Right cardiac atrium (tissue), 5 donors: ENCODE results near the gene CALY. TPM values are rescaled to one million over a fixed set of nuclear protein-coding genes. Genes with fewer than 3 reads are reported as not detected.
A peak's percentile ranks its signal among the peaks of the same experiment; 100 is the strongest.
"Not testable (repeated sequence)": the region's sequence is repeated elsewhere in the genome, so short reads cannot be mapped to it uniquely, and the experiment has no call there.

Source experiments
- ATAC-seq, 2 donors: fragments of 200-7000 bp; cut with Tn5 transposase; one replicate each; pipeline versions ENCODE4 v1.8.0 to v1.9.1; 2020; ENCODE audit warnings: moderate library complexity in 2 of 2, mild to moderate bottlenecking in 1 of 2
- DNase-seq, 3 donors: peaks; one replicate each; pipeline ENCODE4 v3.0.0-alpha.2; 2020
- H3K27ac ChIP-seq: one replicate; pipeline ENCODE4 v1.5.1; 2013; ENCODE audit warnings: mild to moderate bottlenecking, low read length, control low read depth, moderate library complexity
- H3K27me3 ChIP-seq: one replicate; pipeline ENCODE4 v1.6.1; 2013; ENCODE audit not compliant: control insufficient read depth, insufficient read depth
- H3K4me1 ChIP-seq: one replicate; pipeline ENCODE4 v1.6.1; 2013; ENCODE audit warnings: low read length; ENCODE audit not compliant: control insufficient read depth, insufficient read depth
- H3K4me3 ChIP-seq: one replicate; pipeline ENCODE4 v1.5.1; 2013; ENCODE audit warnings: low read length, control low read depth
- H3K9me3 ChIP-seq: one replicate; pipeline ENCODE4 v1.6.1; 2013; ENCODE audit warnings: low read length; ENCODE audit not compliant: control insufficient read depth
- WGBS: extraction: QIAGEN DNeasy Blood & Tissue Kit; methylation state at CpG from one replicate; pipeline ENCODE4 v1.1.7; 2013; 5-methylcytosine and 5-hydroxymethylcytosine counted together
- intact Hi-C, 4 donors: fragments of 100-400 bp; cut with DNase I; formaldehyde crosslinking; loops; one replicate each; pipeline versions ENCODE4 v1.11.0 to v1.14.0; 2022 to 2023
- polyA plus RNA-seq: library from polyadenylated mRNA; stranded (reverse); fragments of 200-250 nt; gene quantifications from one replicate; pipeline ENCODE4 v1.2.3, GENCODE V29; 2013
- total RNA-seq, 4 donors: library from RNA; stranded (reverse); fragmentation: NEBNext Ultra II Directional; extraction: Animal tissue kit (Norgen Biotek cat#: 25700); gene quantifications; one replicate each; pipeline ENCODE4 v1.2.1, GENCODE V29; 2021
- donor health status: healthy with polysubstance abuse.
- donor health status: DM: no; HTN: yes; CAD: no.
- donor health status: DM: no; HTN: no; CAD: no.
- donor health status: DM: no; HTN: yes; CAD: no; lungs with severe emphysema.
- donor health status: DM: yes; HTN: yes; CAD: no.

Gene CALY
- total and polyA plus RNA-seq, 5 donors, result 0.18 TPM; not detected in 4

DNA sequence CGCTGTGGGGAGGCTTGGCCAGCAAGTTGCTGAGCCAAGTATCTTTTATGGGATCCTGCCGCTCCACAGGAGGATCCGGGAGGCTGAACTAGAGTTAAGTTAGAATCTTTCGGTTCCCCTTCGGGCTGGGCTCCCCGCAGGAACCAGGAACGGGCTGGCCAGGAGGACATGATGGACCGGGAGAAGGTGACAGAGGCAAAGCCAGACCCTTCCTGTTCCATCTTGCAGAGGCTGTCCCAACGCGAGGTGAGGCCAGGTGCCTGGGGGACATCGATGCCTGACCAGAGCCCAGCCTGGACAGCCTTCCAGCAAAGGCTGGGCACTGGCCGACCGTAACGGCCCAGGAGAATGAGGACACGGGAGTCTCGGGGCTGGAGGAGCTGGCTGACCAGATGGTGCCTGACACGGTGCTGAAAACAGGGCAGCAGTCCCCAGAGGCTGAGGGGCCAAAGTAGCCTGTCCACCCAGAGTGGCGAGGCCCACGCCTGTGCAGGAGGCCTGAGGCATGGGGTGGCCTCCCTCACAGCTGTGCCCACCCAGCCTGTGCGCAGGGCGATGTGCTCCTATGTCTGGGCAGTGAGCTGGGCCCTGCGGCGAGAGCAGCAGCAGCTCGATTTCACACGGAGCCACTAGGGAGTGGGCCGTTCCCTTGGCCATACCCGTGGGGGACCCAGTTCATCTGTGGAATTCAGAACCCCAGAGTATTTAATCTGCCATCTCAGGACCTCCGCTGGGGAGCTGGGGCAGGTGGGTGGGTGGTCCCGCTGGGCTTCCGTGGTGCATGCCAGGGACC is 40.5 kb upstream of the CALY start:
- ATAC-seq (no peak), DNase-seq (peak in 1 of 3 donors; percentile 55)
- Histone ChIP-seq H3K9me3 (no peaks in the 10 kb centered on the region), H3K27ac (no peak overlapping the region), H3K4me3 (no peak overlapping the region), H3K27me3 (no peaks in the 10 kb centered on the region), H3K4me1 (peaks cover 4% of the 10 kb centered on the region)
- WGBS, result 91% methylated on average over 30 of the region's 30 CpGs
- intact Hi-C loops, result no loop called here

DNA sequence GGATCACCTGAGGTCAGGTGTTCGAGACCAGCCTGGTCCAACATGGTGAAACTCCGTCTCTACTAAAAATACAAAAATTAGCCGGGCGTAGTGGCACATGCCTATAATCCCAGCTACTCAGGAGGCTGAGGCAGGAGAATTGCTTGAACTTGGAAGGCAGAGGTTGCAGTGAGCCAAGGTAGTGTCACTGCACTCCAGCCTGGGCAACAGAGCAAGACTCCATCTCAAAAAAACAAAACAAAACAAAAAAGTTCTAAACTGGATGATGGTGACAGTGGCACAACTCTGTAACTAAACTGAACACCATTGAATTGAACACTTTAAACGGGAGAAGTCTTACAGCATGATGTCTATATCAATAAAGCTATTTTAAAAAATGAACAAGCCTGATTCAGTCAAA is 39.5 kb upstream of the CALY start:
- intact Hi-C loops, ATAC-seq, H3K27me3 ChIP-seq, H3K4me1 ChIP-seq, H3K27ac ChIP-seq, H3K4me3 ChIP-seq, H3K9me3 ChIP-seq: not testable (repeated sequence)
- DNase-seq, result peak in 1 of 3 donors; percentile 2
- 94% methylated on average over 5 of the region's 5 CpGs for WGBS

- Histone ChIP-seq H3K4me3 (no peak overlapping the region), H3K4me1 (peaks cover 4% of the 10 kb centered on the region), H3K9me3 (no peaks in the 10 kb centered on the region), H3K27ac (no peak overlapping the region), H3K27me3 (no peaks in the 10 kb centered on the region)
- 73% methylated on average over 12 of the region's 12 CpGs for whole genome bisulfite sequencing
- ATAC-seq, result no peak
- intact Hi-C loops, result no loop called here
- DNase-seq, result no peak
These were observed 38.8 kb upstream of the CALY start for GRCh38 chr10:133375357-133376115.

DNA sequence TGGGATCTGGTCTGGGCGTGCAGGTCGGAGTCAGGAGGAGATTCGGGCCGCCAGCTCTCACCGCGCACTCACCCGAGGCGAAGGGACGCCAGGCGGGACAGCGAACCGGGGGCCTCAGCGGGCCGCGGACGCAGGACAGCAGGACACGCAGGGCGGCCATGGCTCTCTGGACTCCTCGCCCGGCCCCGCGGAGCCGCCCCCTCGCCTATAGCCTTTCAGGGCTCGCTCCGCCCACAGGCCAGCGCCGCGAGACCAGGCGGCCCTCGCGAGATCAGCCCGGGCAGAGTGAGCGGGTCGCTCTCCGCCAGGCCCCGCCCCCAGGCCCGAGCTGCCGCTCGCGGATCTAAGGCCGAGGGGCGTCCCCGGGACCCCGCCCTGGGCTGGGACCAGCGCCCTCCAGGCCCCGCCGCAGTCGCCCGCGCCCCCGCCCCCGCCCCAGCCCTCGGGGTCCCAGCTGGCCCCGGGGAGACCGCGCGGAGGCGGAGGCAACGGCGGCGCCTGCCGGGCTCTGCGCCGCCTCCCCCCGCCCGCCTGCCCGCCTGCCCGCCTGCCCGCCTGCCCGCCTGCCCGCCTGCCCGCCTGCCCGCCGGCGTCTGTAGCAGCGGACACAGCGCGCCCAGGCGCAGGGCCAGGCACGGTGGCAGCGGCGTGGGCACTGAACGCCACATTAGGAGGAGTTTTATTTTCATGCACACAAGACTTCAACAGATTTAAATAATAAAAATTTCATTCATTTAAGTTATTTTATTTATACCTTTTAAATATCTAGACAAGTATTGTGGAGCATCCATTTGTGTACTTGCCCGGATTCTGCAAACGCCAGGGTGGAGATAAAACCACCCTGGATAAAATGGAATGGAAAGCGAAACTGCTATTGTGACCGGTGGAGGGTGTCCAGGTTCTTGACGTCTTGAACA is 36.7 kb upstream of the CALY start, which contains the start of gene ECHS1:
Gene ECHS1, minus strand, starts transcription at position 181 of the 917 bp plus-strand sequence. Its CDS starts 21 bp downstream, at position 160.
- Histone ChIP-seq H3K27ac (peak within 1 kb of the TSS; percentile 55), H3K4me1 (no peaks in the 10 kb centered on the region), H3K9me3 (no peaks in the 10 kb centered on the region), H3K27me3 (no peaks in the 10 kb centered on the region), H3K4me3 (peak within 1 kb of the TSS; percentile 80)
- peak; percentile 97 to 99 (median 99) for DNase-seq
- intact Hi-C loops, result no loop called here
- under 1% methylated on average over 89 of the region's 89 CpGs for WGBS
- ATAC-seq, result peak; percentile 98

DNA sequence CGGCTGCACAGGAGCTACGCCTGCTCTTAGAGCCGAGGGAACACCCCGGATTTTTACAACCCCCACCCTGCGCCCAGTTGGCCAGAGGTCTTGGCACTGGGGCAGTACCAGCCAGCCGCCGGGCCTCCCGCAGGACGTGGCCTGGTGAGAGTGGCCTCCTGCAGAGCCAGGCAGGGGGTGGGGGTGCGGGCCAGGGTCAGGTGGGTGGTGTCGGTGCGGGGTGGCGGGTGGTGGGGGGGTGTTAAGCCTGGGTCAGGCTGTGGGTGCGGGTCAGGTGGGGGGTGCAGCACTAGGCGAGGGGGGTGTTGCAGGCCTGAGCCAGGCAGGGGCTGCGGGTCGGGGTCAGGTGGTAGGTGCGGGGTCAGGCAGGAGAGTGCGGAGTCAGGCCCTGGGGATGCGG is 35.8 kb upstream of the CALY start:
- DNase-seq, result peak; percentile 48 to 79 (median 73)
- peak; percentile 4 to 10 for ATAC-seq
- intact Hi-C loops, result no loop called here
- Histone ChIP-seq H3K9me3 (no peaks in the 10 kb centered on the region), H3K4me1 (no peaks in the 10 kb centered on the region), H3K27me3 (no peaks in the 10 kb centered on the region), H3K4me3 (peak overlapping the region; percentile 80), H3K27ac (no peak overlapping the region)
- 48% methylated on average over 20 of the region's 20 CpGs for WGBS

GRCh38 chr10:133370030-133370786 is 33.5 kb upstream of the CALY start:
- Histone ChIP-seq H3K4me3 (no peak overlapping the region), H3K4me1 (no peaks in the 10 kb centered on the region), H3K27me3 (no peaks in the 10 kb centered on the region), H3K27ac (no peak overlapping the region), H3K9me3 (no peaks in the 10 kb centered on the region)
- 89% methylated on average over 24 of the region's 24 CpGs for WGBS
- no peak for ATAC-seq
- peak in 2 of 3 donors; percentile 27 to 44 for DNase-seq
- intact Hi-C loops, result no loop called here

DNA sequence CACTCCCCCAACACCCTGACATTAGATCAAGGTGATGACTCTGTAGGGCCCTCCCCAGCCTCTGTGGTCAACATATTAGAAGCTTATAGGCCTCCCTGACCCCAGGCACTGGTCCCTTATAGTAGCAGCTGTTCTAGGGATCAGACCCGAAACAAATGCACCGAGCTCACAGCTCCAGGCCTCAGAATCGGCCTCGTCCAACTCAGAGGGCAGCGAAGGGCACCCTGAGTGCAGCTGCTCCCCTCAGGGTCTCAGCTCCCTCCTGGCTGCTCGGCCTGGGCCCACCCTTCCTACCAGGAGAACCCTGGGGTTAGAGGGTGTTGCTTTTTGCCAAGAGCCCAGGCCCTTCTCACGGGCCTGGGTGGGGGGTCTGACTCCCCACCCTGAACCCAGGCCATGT is 31.5 kb upstream of the CALY start:
- H3K4me1 ChIP-seq, result no peaks in the 10 kb centered on the region
- H3K27ac ChIP-seq, result no peak overlapping the region
- DNase-seq, result peak in 2 of 3 donors; percentile 31 to 33
- no peak overlapping the region for H3K4me3 ChIP-seq
- intact Hi-C loops, result no loop called here
- WGBS, result 90% methylated on average over 7 of the region's 7 CpGs
- no peaks in the 10 kb centered on the region for H3K27me3 ChIP-seq
- ATAC-seq, result no peak
- H3K9me3 ChIP-seq, result no peaks in the 10 kb centered on the region

- H3K4me1 ChIP-seq, H3K27me3 ChIP-seq, H3K27ac ChIP-seq, ATAC-seq, H3K4me3 ChIP-seq, H3K9me3 ChIP-seq, intact Hi-C loops: not testable (repeated sequence)
- WGBS, result 83% methylated on average over 4 of the region's 7 CpGs
- DNase-seq, result peak in 1 of 3 donors; percentile 7
These were observed 30.8 kb upstream of the CALY start for GRCh38 chr10:133367461-133367860.

- H3K27me3 ChIP-seq, result no peaks in the 10 kb centered on the region
- no peak overlapping the region for H3K4me3 ChIP-seq
- 94% methylated on average over 13 of the region's 13 CpGs for WGBS
- DNase-seq (peak in 2 of 3 donors; percentile 29 to 36), ATAC-seq (no peak)
- intact Hi-C loops, result no loop called here
- H3K27ac ChIP-seq, result no peak overlapping the region
- no peaks in the 10 kb centered on the region for H3K4me1 ChIP-seq
- no peaks in the 10 kb centered on the region for H3K9me3 ChIP-seq
These were observed 30.1 kb upstream of the CALY start for GRCh38 chr10:133366751-133367150.

GRCh38 chr10:133366130-133366478 is 29.4 kb upstream of the CALY start:
- intact Hi-C loops, result no loop called here
- Histone ChIP-seq H3K27me3 (no peaks in the 10 kb centered on the region), H3K9me3 (no peaks in the 10 kb centered on the region), H3K4me3 (no peak overlapping the region), H3K4me1 (no peaks in the 10 kb centered on the region), H3K27ac (no peak overlapping the region)
- ATAC-seq (no peak), DNase-seq (peak in 2 of 3 donors; percentile 29)
- WGBS, result 84% methylated on average over 17 of the region's 17 CpGs
